Brain microvascular endothelial cell (primary cell): ENCODE data around the gene YBX3.

Experiments used
- DNase-seq: peaks from one replicate; pipeline ENCODE4 v3.0.0-alpha.2; 2020
- H3K27ac ChIP-seq: fragments of 250-450 bp; sonication (Bioruptor Pico); 2 replicates; pipeline ENCODE4 v1.5.1; 2020; ENCODE audit warnings: mild to moderate bottlenecking, moderate library complexity
- H3K27me3 ChIP-seq: fragments of 250-450 bp; sonication (Bioruptor Pico); replicated peaks from 2 replicates; pipeline ENCODE4 v1.5.1; 2020; ENCODE audit warnings: mild to moderate bottlenecking
- H3K36me3 ChIP-seq: fragments of 250-450 bp; sonication (Bioruptor Pico); replicated peaks from 2 replicates; pipeline ENCODE4 v1.5.1; 2020; ENCODE audit warnings: mild to moderate bottlenecking
- H3K4me3 ChIP-seq: 2 replicates; pipeline ENCODE4 v1.5.1; 2011; ENCODE audit warnings: low read depth, mild to moderate bottlenecking, control low read depth, low read length, moderate library complexity
- in situ Hi-C: cut with HindIII; loops from 2 replicates; pipeline ENCODE4 v1.10.0; 2017; ENCODE audit warnings: low sequenced_read_pairs, low pct_ligation_motif_present
- TF ChIP-seq, protein P1 (sequence below): IDR thresholded peaks from 2 replicates; pipeline ENCODE4 v1.5.1; 2011; ENCODE audit warnings: low read depth, mild to moderate bottlenecking, moderate library complexity, low read length, control low read depth, inconsistent platforms; ENCODE audit errors: missing control alignments

The YBX3 gene

GRCh38 chr12:10716704-10717315 is 6.3 kb downstream of the YBX3 start:
- Histone ChIP-seq H3K27ac (peak overlapping the region; percentile 70), H3K4me3 (peak overlapping the region; percentile 18), H3K27me3 (no peaks in the 10 kb centered on the region), H3K36me3 (peaks cover 25% of the 10 kb centered on the region)
- in situ Hi-C loops = no loop called here
- DNase-seq = peak; percentile 92
- TF ChIP-seq, protein P1, sequence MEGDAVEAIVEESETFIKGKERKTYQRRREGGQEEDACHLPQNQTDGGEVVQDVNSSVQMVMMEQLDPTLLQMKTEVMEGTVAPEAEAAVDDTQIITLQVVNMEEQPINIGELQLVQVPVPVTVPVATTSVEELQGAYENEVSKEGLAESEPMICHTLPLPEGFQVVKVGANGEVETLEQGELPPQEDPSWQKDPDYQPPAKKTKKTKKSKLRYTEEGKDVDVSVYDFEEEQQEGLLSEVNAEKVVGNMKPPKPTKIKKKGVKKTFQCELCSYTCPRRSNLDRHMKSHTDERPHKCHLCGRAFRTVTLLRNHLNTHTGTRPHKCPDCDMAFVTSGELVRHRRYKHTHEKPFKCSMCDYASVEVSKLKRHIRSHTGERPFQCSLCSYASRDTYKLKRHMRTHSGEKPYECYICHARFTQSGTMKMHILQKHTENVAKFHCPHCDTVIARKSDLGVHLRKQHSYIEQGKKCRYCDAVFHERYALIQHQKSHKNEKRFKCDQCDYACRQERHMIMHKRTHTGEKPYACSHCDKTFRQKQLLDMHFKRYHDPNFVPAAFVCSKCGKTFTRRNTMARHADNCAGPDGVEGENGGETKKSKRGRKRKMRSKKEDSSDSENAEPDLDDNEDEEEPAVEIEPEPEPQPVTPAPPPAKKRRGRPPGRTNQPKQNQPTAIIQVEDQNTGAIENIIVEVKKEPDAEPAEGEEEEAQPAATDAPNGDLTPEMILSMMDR = no peak

DNA sequence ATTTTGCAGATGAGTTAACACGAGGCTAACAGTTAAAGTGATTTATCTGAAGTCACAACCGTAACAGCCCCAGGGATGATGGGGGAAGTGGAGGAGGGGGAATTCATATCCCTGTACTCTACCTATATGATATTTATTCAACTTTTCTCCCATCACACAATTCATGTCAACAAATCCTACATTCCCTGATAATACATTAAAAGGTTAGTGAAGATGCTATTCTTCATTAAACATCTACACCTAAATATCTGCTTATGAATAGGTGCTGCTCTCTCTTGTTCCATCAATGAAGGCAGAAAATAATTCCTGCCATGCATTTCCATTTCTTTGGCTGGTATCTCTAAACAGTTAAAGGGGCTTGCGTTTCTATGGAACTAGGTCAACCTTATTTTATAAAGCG is 6.8 kb downstream of the YBX3 start:
- H3K27me3 ChIP-seq = no peaks in the 10 kb centered on the region
- in situ Hi-C loops = no loop called here
- peaks cover 26% of the 10 kb centered on the region for H3K36me3 ChIP-seq
- TF ChIP-seq, protein P1 = no peak
- peak overlapping the region; percentile 18 for H3K4me3 ChIP-seq
- H3K27ac ChIP-seq = peak overlapping the region; percentile 70
- DNase-seq = no peak

DNA sequence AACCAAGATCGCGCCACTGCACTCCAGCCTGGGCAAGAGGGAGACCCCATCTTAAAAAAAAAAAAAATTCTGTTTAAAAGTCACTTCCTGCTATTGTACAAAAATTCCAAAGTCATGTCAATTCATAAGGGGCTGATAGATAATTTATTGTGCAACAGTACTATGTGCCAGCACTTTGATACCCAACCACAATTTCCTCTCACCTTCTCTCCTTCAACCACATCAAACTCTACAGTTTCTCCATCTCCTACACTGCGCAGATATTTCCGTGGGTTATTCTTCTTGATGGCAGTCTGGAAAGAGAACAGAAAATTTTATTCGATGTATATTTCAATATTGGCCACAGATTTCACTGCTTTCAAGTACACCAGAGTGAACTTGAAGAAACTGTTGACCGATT is 7.6 kb downstream of the YBX3 start:
- H3K36me3 ChIP-seq = peaks cover 27% of the 10 kb centered on the region
- TF ChIP-seq, protein P1 = no peak
- H3K27me3 ChIP-seq = no peaks in the 10 kb centered on the region
- no peak for DNase-seq
- H3K27ac ChIP-seq = no peak overlapping the region
- in situ Hi-C loops = no loop called here
- H3K4me3 ChIP-seq = no peak overlapping the region

DNA sequence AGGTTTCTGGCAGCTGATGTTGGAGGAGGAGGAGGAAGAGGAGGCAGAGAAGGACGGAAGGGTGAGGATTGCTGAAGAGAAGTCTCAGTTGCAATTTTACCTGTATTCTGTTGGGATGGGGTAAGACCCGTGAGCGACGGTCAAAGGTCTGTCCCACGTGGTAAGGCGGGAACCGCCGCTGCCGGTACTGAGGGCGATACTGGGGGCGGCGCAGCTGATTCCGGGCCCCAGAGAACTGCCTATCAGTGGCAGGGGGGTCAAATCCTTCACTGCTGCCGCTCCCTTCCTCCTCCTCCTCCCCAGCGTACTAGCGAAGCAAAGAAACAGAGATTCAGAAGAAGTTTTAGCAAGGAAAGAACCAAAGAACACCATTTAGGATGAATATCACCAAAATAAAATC is 13.3 kb downstream of the YBX3 start:
- peaks cover 54% of the 10 kb centered on the region for H3K36me3 ChIP-seq
- TF ChIP-seq, protein P1 = no peak

GRCh38 chr12:10708862-10709261 is 14.3 kb downstream of the YBX3 start:
- TF ChIP-seq, protein P1 = no peak
- Histone ChIP-seq H3K27me3 (no peaks in the 10 kb centered on the region), H3K27ac (no peak overlapping the region), H3K4me3 (no peak overlapping the region), H3K36me3 (peaks cover 53% of the 10 kb centered on the region)
- in situ Hi-C loops = no loop called here
- no peak for DNase-seq

More for the DNA sequence above, 13.3 kb downstream of the YBX3 start:
- H3K27ac ChIP-seq = no peak overlapping the region
- H3K27me3 ChIP-seq = no peaks in the 10 kb centered on the region
- no peak for DNase-seq
- no peak overlapping the region for H3K4me3 ChIP-seq
- in situ Hi-C loops = no loop called here

- no peaks in the 10 kb centered on the region for H3K27me3 ChIP-seq
- in situ Hi-C loops = no loop called here
- DNase-seq = no peak
- no peak overlapping the region for H3K27ac ChIP-seq
- H3K4me3 ChIP-seq = no peak overlapping the region
- H3K36me3 ChIP-seq = peaks cover 65% of the 10 kb centered on the region
- TF ChIP-seq, protein P1 = no peak
These were observed 17.5 kb downstream of the YBX3 start for GRCh38 chr12:10705655-10706054.
